ENCODE measurements around the gene GOLGB1. TPM values are rescaled to one million over a fixed set of nuclear protein-coding genes. Genes with fewer than 3 reads are reported as not detected.

GOLGB1 gene
- total RNA-seq, 4 donors from 2014 or later: 71.7 to 101 (median 94.9) TPM

DNA sequence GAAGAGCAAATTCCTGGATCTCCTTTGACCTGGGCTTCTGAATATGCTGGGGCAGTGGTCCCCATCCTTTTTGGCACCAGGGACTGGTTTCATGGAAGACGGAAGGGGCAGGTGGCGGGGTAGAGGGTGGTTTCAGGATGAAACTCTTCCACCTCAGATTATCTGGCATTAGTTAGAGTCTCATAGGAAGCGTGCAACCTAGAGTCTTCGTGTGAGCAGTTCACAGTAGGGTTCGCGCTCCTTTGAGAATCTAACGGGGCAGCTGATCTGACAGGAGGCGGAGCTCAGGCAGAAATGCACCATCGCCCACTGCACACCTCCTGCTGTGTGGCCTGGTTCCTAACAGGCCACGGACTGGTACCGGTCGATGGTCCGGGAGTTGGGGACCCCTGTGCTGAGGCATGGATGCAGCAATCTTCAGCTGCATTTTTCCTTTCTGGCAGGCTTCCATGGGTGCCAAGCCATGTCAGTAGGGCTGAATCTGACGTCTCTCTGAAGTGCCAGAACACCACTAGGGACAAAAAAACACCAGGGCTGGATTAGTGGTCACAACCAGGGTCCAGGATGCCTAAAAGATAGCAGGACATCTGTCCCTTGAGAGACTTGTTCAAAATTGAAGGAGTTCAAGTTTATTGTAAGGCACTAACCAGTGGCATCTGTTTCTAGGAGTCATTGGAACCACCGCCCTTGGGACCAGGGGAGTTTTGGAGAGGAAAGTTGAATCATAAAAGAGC, 8.4 kb upstream of the GOLGB1 start:
- intact Hi-C loops (cut with DNase I; ENCODE audit: low total_unique reads): no loop called here

DNA sequence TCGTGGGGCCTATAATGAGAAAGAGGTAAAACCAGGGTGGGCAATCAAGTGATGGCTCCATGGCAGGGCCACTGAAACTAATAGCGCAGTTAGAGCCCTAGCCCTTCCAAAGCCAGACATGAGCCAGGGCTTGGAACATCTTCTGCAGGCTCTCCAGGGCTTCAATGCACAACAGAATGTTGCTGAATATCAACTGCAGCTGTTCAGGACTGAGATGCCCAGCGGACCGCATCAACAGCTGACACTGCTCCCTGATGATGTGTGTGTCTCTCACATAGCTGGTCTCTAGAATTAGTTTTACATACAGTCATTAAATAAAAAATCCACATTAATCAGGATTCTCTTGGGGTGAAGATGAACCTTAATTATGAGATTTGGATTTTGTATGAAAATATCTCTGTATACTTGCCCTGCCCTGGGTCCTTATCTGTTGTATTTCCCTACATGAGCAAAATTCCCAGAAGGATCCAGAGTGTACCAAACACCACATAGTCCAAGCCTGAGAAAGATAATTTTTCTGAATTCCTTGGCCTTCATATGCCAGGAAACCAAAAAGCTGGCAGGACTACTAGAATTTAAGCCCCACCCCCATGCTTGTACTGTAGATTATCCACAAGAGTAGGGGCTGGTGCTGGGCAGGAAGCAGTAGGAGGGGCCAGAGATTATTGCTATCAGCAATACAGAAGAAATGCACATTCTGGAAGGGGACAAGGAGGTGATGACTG, 7.7 kb upstream of the GOLGB1 start:
- no peaks in the 10 kb centered on the region for H3K4me1 ChIP-seq
- TF ChIP-seq POLR2AphosphoS5 (IDR thresholded peaks at IDR 0.05) (no peak), EP300 (IDR thresholded peaks at IDR 0.05; ENCODE audit: low read depth) (no peak), POLR2A (IDR thresholded peaks at IDR 0.05) (no peak)
- TF ChIP-seq, protein P1, sequence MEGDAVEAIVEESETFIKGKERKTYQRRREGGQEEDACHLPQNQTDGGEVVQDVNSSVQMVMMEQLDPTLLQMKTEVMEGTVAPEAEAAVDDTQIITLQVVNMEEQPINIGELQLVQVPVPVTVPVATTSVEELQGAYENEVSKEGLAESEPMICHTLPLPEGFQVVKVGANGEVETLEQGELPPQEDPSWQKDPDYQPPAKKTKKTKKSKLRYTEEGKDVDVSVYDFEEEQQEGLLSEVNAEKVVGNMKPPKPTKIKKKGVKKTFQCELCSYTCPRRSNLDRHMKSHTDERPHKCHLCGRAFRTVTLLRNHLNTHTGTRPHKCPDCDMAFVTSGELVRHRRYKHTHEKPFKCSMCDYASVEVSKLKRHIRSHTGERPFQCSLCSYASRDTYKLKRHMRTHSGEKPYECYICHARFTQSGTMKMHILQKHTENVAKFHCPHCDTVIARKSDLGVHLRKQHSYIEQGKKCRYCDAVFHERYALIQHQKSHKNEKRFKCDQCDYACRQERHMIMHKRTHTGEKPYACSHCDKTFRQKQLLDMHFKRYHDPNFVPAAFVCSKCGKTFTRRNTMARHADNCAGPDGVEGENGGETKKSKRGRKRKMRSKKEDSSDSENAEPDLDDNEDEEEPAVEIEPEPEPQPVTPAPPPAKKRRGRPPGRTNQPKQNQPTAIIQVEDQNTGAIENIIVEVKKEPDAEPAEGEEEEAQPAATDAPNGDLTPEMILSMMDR (IDR thresholded peaks at IDR 0.05): no peak
- no peaks in the 10 kb centered on the region for H3K9me3 ChIP-seq
- 33 to 81% methylated on average over 1 to 4 of the region's 4 CpGs for WGBS, 2 donors (ENCODE audit: low coverage in 1 of 2)
- H3K4me3 ChIP-seq: no peak overlapping the region
- no peaks in the 10 kb centered on the region for H3K36me3 ChIP-seq
- no peak for DNase-seq
- H3K27ac ChIP-seq: no peak overlapping the region
- no peaks in the 10 kb centered on the region for H3K27me3 ChIP-seq
- in situ Hi-C loops (cut with MboI; ENCODE audit: low pct_ligation_motif_present in 1 of 4, low pct_unique_long_range_greater_than_20kb in 1 of 4, low sequenced_read_pairs in 3 of 4): no loop called here
- intact Hi-C loops (cut with DNase I; ENCODE audit: low total_unique reads): no loop called here

More for the DNA sequence above, 8.4 kb upstream of the GOLGB1 start:
- Histone ChIP-seq H3K4me3 (no peak overlapping the region), H3K36me3 (no peaks in the 10 kb centered on the region), H3K27ac (no peak overlapping the region), H3K9me3 (no peaks in the 10 kb centered on the region), H3K27me3 (no peaks in the 10 kb centered on the region), H3K4me1 (no peaks in the 10 kb centered on the region)
- TF ChIP-seq POLR2A (IDR thresholded peaks at IDR 0.05) (no peak), POLR2AphosphoS5 (IDR thresholded peaks at IDR 0.05) (no peak)
- in situ Hi-C loops (cut with MboI; ENCODE audit: low pct_ligation_motif_present in 1 of 4, low pct_unique_long_range_greater_than_20kb in 1 of 4, low sequenced_read_pairs in 3 of 4): no loop called here
- 90% methylated on average over 3 to 15 of the region's 15 CpGs for WGBS, 2 donors (ENCODE audit: low coverage in 1 of 2)
- no peak for DNase-seq

DNA sequence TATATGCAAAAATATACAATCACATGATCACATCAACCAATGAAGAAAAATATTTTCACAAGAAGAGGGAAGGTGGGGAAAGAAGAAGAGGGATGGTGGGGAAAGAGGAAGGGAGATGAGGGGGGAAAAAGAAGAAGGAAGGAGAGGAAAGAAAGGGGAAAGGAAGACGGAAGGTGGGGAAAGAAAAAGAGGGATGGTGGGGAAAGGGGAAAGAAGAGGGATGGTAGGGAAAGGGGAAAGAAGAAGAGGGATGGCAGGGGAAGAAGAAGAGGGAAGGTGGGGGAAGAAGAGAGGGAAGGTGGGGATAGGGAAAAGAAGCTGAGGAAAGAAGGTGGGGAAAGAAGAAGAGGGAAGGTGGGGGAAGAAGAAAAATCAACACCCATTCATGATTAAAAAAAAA, 3.2 kb upstream of the GOLGB1 start:
- Histone ChIP-seq H3K27me3 (no peaks in the 10 kb centered on the region), H3K4me3 (no peak overlapping the region), H3K27ac (no peak overlapping the region), H3K4me1 (peaks cover 11 to 16% (median 14%) of the 10 kb centered on the region in 4 donors), H3K36me3 (no peaks in the 10 kb centered on the region), H3K9me3 (no peaks in the 10 kb centered on the region)
- 73 to 86% methylated on average over 1 of the region's 1 CpG for WGBS, 2 donors (ENCODE audit: low coverage in 1 of 2)
- in situ Hi-C loops (cut with MboI; ENCODE audit: low pct_ligation_motif_present in 1 of 4, low pct_unique_long_range_greater_than_20kb in 1 of 4, low sequenced_read_pairs in 3 of 4) (no loop called here), intact Hi-C loops (cut with DNase I; ENCODE audit: low total_unique reads) (no loop called here)
- no peak for DNase-seq
- TF ChIP-seq POLR2AphosphoS5 (IDR thresholded peaks at IDR 0.05) (no peak), EP300 (IDR thresholded peaks at IDR 0.05; ENCODE audit: low read depth) (no peak), POLR2A (IDR thresholded peaks at IDR 0.05) (no peak)
- TF ChIP-seq, protein P1 (IDR thresholded peaks at IDR 0.05): no peak

DNA sequence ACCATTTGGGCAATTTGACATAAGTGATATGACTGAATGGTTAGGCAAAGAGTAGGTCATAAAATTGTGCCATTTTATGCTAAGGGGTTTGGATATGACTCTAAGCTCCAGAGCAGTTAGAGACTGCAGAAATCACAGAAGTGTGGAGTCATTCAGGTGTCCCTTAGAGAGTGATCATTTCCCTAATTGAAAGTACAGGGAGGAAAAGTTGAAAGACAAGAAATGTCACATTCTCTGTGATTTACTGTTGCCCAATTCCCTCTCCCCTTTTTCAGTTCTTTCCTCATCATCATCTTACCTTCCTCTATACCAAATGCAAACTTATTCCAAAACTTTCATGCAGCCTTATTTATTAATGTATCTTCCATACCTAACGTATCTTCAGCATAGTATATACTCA, 2.7 kb upstream of the GOLGB1 start:
- Histone ChIP-seq H3K4me3 (no peak overlapping the region), H3K27me3 (no peaks in the 10 kb centered on the region), H3K4me1 (peaks cover 15 to 21% (median 17%) of the 10 kb centered on the region in 4 donors), H3K36me3 (no peaks in the 10 kb centered on the region), H3K27ac (no peak overlapping the region), H3K9me3 (no peaks in the 10 kb centered on the region)
- no peak for TF ChIP-seq POLR2A (IDR thresholded peaks at IDR 0.05)
- in situ Hi-C loops (cut with MboI; ENCODE audit: low pct_ligation_motif_present in 1 of 4, low pct_unique_long_range_greater_than_20kb in 1 of 4, low sequenced_read_pairs in 3 of 4): no loop called here
- no peak for DNase-seq
- intact Hi-C loops (cut with DNase I; ENCODE audit: low total_unique reads): no loop called here
- WGBS, 2 donors (ENCODE audit: low coverage in 1 of 2): 69 to 77% methylated on average over 1 of the region's 1 CpG

DNA sequence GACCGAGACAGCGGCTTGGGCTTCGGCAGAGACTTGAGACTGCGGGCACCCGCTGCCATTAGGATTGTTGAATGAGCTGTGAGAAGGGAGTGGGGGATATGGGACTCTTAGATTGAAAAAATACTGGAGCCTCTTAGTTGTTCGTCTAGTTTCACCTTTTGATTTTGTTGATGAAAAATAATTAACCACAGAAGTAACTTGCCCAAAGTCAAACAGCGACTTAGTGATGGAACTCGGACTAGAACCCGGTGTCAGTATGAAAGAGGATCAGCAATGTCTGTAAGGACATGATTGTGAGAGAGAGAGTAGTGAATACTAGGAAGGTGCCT, 510 bp upstream of the GOLGB1 start:
- DNase-seq: no peak
- intact Hi-C loops (cut with DNase I; ENCODE audit: low total_unique reads) (no loop called here), in situ Hi-C loops (cut with MboI; ENCODE audit: low pct_ligation_motif_present in 1 of 4, low pct_unique_long_range_greater_than_20kb in 1 of 4, low sequenced_read_pairs in 3 of 4) (no loop called here)
- Histone ChIP-seq H3K36me3 (no peaks in the 10 kb centered on the region), H3K4me1 (peaks cover 18 to 35% (median 21%) of the 10 kb centered on the region in 4 donors), H3K27ac (peak overlapping the region; percentile 90 to 97 (median 94)), H3K9me3 (no peaks in the 10 kb centered on the region), H3K27me3 (no peaks in the 10 kb centered on the region), H3K4me3 (peak overlapping the region; percentile 40 to 87 (median 72))
- WGBS, 2 donors (ENCODE audit: low coverage in 1 of 2): 0 to 1% methylated on average over 9 of the region's 9 CpGs
- TF ChIP-seq, protein P1 (IDR thresholded peaks at IDR 0.05): no peak
- no peak for TF ChIP-seq POLR2A (IDR thresholded peaks at IDR 0.05)
- no peak for TF ChIP-seq EP300 (IDR thresholded peaks at IDR 0.05; ENCODE audit: low read depth)
- TF ChIP-seq POLR2AphosphoS5 (IDR thresholded peaks at IDR 0.05): no peak

Measured in transverse colon (tissue), 4 donors.